GM10847 (cell line): Measurements from ENCODE around the gene UBE2E2.

Source experiments
- POLR2A ChIP-seq: IDR thresholded peaks from 2 replicates; pipeline ENCODE4 v1.6.1; 2011; ENCODE audit not compliant: insufficient read length; ENCODE audit errors: extremely low read depth

The UBE2E2 gene

DNA sequence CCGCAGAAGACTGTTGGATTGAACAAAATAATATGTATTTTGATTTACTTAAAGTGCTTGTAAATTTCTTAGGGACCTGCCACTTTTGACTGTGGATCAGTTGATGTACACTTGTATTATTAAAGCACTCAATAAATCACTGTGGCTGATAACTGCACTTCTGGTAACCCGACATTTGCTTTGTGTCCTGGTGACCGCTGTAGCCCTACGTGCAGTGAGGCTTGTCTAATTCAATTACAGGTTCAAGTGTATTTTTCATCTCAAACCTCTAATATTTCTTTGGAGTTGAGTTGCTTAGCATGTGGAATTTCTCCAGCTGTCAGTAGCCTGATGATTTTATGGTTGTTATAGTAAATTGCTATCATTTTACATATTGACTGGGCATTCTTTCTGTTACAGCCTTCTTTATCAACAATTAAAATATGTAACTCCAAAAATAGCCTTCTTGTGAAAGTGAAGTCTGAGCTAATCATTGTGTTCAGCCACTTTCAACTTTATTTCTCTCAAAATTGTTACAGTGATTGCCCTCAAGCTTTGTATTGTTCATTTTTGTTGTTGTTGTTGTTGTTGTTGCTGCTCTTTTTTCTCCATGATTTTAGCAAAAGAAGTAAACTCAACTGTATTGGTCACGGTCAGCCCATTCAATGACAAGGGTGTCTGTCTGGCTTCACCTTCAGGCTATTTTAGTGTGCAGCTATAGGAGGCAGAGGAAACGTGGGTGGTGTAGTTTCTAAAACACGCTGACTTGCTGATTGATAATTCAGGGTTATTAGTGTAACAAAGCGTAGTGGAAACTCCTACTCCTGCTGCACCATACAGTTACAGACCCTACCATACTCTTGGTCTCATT, 387.5 kb downstream of the UBE2E2 start:
- TF ChIP-seq POLR2A, result no peak

DNA sequence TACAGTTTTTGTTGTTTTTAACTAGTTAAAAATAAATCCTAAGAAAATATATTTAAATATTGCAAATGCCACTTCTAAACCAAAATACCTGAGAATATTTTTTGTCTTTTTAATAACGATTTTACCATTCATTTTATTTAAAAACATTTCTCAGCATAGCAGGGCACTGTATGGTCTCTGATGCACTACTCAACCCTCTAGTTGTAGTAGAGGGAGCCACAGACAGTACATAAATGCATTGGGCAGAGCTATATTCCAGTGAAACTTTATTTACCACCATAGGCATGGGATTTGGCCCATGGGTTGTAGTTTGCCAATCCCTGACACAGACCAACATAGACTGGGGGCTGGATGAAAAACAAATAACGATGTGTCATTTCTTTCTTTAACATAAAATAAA, 388.2 kb downstream of the UBE2E2 start:
- no peak for TF ChIP-seq POLR2A

DNA sequence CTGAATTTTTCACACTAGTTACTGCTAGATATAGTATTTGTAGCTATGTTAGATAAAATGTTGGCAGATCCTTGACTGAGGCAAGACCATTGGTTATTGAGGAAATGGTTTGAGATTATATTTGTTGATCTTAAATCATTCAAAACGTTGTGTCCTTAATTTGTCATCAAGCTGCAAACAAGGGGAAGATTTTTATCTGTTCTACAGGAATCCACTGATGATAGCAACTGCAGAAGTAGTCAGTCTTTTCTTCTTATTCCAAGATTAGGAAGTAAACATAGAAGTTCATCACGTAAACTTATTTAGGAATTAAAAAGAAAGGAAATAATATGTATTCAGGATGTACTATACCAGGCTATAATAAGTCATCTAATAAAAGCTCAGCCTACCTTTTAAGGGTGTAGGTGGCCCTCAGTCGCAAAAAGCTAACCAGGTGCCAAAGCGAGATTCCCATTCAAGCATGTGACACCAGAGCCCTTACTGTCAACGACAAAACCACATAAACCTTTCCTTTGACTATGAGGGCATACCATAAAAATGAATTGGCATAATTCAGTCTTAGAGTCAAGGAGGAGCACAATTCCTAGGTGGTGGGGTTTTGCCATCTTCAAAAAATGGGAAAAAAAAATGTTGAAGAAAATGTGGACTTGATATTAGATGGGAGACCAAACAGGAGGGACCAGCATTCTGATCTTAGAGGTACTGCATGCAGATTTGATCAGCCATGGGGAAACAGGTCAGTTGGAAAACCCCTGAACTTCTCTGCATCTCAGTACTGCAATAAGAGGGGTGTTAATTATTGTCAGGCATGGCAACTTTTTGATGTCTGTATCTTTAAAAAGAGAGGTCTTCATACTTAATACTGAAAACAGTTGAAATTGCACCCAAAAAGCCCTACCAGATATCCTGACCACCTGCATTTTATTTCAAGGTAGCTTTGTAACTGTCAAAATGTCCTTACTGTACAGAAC, 390.1 kb downstream of the UBE2E2 start:
- no peak for TF ChIP-seq POLR2A

DNA sequence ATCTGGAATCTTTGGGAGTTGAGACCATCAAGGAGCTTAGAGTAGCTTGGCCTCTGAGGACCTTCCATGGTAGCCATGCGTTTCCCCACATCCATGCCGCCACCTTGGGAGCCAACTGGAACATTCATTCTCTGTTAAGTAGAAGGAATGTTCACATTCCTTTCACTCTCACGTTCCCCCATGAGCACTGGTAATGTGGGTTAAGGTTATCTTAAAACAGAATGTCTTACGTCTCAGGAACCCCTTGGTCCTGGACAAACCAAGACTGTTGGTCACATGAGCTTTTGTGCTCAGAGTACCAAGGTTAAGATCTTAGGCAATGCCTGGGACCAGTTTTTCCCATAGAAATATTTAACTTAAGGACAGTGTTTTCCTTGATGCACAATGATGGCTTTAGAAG, 390.9 kb downstream of the UBE2E2 start:
- no peak for TF ChIP-seq POLR2A

DNA sequence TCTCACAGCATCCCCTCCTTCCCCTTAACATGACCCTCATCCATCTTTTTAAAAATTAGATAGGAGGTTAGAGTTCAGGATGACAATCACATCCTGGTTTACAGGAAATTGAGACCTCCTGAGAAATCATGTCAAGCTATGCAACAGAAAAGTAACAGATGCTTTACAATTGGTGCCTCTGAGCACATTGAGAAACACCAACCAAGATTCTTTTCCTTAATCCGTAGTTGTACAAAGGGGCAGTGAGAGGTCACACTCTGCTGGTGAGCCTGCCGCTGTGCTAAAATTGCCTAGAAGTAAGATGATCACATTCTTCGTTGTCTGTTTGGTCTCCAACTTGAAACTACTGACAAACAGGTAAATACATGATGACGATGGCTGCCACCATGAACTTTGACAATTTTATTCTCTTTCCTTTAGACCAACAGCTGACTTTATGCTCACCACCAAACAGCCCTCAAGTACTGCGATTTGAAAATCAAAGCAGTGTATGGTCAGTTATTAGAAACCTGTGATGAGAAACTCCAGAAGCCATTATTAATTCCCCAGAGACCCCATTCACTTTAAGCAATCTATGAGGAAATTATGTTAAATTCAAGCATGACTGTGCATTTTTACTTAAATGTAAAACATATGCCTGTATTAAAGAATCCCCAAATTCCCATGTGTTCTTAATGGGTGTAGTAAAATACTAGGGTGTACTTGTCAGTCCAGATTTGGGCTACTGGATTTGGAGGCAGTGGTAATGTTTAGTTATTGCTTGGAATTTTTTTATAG, 392.0 kb downstream of the UBE2E2 start:
- no peak for TF ChIP-seq POLR2A

DNA sequence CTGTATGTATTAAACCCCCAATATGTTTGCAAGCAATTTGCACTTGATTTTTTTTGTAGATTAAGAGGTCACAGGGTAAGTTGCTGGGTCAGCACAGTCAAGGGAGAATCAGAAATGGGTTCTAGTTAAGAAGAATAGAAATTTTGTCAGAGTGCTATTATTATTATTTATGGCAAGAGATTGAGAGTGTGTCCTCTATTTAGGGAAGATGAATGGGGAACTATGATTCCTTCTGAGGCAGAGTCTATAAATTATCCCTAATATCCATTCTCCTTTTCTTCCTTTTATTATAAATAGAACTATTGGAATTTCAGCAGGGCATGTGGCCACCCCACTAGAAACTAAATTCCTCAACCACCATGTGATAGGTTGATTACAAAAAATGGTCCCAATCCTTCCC, 392.7 kb downstream of the UBE2E2 start:
- no peak for TF ChIP-seq POLR2A

DNA sequence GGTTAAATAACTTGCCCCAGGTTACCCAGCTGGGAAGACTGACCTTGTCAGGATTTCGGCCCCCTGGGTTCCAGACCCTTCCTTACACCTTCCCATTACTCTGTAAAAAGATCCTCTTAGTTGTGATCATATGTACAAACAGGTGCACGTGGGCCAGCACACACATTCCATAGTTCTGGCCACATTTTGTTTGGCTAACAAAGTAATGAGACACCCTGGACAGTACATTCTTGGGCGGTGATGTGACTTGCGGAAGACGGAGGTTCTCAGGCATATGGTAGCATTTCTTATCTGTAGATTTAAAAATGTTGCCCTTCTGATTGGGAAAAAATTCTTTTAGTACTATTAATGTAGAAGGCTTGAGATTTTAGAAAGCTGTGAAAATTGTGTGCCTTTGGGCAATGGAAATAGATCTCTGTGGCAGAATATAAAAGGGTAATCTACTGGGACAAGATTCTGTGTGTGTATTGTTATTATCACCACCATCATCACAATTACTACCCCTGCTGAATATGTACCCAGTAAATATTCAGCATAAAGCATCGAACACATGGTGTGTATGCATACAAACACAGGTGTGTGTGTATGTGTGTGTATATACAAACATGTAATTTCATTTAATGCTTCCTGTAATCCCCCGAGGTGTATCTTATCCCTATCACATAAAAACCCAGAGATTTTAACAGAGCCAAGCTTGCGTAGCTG, 397.2 kb downstream of the UBE2E2 start:
- no peak for TF ChIP-seq POLR2A

DNA sequence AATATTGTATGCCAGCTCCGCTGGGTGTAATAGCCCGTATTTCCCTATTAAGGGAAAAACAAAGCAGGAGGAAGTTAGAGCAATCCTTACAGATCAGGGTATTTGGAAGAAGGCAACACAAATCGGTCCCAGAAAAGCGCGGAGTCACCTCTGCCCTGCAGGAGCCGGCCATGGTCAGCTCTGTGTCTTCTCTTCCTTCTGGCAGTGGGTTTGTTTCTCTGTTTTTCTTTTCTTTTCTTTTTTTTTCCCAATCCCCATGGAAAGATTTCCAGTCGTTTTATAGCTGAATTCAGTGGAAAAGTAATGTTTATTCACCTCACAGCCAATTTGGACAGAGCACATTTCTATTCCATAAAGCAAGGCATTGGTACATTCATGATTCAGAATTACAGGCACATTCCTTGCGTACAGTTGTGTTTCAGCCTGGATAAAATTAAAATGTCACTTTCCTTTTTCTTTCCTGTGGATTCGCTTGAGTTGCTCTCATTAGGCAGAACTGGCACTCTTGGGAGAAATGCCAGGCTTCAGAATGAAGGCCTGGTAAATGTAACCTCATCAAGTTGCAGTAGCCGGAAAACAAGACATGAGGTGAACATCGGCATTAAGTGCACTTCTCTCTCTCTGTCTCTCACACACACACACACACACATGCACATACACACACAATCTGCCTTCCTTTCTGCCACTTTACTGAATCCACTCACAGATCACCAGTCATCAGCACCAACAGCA, 398.1 kb downstream of the UBE2E2 start:
- no peak for TF ChIP-seq POLR2A

DNA sequence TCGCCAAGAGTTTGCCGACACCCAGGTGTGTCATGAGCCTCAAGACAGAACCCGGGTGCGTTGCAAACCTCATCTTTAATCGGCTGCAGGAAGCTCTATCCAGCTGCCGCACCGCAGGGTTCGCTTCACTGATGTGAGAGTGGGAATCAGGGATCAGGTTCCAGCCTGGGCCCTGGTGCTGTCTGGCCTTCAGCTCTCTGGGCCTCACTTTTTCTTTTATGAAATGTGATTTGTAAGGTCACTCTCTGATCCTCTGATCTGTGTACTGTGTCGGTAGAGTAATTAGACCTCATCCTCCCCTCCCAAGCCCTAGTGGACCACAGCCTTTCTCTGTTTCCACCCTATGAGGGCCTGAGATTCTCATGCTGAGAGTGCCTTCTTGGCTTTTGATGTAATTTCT, 399.8 kb downstream of the UBE2E2 start:
- no peak for TF ChIP-seq POLR2A

DNA sequence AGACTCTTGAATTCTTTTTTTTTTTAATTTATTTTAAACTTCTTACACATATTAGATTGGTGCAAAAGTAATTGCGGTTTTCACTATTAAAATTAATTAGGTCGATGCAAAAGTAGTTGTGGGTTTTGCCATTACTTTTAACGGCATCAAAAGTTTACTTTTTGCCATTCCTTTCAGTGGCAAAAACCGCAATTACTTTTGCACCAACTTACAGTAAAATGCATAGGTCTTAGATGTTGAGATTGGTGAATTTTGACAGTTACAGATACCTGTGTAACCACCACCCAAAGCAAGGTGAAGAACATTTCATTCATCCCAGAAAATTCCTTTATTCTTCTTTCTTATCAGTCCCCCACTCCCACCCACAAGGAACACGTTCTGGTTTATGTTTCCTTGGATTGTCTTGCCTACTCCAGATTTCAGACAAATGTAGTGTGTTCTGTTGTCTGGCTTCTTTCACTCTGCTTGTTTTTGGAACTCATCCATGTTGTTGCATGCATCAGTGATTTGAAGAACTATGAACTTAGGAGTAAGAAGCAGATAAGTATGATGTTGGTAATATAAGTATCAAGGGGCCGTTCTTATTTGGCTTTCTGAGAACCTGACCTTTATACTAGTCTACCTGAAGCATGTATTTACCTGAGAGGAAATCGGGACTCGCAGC, 404.2 kb downstream of the UBE2E2 start:
- no peak for TF ChIP-seq POLR2A

DNA sequence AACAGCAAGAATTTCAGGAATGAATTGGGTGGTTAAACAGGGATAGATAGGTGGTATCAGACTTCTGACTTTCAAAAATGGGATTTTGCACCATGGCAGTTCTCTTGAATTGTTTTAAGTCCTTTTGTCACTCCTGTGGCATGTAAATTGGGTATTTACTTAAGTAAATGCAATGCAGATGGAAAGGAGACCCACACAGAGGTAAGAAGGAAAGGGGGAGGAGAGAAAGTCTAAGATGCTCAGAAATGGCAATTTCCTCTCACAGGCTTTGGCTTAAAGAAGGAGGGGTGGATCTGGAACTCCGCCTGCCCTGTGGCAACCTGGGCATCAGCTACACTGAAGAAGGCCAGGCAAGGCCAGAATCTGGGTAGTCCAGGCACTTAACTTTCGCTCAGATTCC, 405.5 kb downstream of the UBE2E2 start:
- no peak for TF ChIP-seq POLR2A

DNA sequence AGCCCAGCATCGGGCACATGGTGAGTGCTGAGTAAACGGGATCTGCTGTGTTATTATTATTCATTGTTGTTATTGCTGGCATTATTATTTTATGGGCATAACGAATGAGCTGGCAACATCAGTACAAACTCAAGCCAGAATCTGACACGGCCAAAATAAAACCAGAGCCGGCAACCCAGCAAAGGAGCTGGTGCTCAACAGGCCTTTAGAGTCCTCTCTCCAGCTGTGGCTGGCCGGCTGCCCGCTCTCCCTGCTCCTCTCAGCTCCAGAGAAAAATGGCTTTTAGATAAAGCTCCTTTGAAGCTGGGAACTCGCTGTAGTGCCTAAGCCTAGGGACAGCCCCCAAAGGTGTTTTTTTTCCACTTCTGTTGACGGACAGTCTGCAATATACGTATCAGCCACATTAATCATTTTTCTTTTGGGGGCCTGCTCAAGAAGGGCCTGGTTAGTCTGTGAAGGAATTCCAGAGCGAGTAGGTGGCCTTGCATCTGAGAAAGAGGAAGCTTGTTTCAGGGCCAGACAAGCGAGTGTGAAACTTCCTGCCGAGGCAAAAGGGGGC, 408.7 kb downstream of the UBE2E2 start:
- TF ChIP-seq POLR2A, result no peak

DNA sequence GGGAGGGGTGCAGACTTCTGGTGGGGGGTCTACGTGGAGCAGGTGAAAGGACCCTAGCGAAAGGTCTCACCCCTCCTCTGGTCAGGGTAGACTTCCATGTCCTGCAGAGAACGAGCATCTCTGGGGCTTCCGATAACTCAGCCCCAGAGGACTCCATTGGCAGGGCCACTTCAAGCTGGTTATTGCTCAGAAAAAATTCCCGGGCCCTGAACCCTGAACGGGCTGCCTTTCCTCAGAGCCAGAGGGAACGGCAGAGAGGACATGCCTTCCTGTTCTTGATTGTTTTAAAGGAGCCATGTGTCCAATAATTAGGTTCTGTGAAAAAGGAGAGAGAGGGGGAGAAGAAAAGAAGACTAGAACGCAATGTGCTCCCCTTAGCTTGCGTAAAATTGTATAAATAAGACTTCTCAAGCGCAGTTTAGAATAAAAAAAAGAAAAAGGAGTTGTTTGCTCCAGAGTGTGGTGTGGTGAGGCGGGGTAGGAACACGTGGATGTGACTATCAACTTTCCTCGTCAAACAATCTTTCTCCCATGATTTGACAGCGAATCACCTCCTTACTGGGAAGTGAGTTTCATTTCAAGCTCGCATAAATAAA, 409.3 kb downstream of the UBE2E2 start:
- TF ChIP-seq POLR2A, result no peak
